HG02884 (cell line): ENCODE results near the gene EGFL7.

Experiments used
- ATAC-seq: cut with Tn5 transposase; IDR thresholded peaks from one replicate; pipeline ENCODE4 v1.9.1; 2021; ENCODE audit warnings: mild to moderate bottlenecking, moderate library complexity; ENCODE audit not compliant: unreplicated experiment

Gene EGFL7

DNA sequence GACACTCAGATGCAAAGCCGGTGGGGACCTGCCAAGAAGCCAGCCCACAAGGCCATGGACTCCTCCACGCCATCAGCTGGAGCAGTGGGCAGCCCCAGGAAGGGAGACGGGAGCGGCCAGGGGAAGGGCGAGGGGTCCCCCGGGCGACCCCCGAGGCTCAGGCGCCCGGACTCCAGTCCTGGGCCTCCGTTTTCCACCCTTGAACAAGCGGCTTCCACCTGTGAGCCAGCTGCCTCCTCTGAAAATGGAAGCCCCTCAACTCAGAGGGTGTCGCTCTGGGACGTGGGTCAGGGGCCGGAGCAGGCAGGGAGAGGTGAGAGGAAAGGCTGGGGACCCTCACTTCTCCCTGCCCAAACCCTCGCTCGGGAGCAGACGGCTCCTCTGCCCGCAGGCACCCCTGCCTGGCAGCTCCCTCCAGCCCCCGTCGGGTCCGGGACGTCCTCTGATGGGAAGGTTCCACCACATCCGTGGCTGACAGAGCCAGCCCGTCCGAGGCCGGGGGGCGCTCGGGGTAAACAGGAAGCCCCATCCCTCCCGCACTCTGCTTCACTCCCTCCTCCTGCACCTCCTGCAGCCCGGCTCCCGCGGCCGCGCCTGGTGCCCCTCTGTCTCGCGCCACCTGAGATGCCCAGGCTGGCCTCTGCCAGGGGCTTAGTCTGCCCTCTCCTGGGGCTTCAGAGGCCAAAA, 3.7 kb upstream of the EGFL7 start:
- ATAC-seq, result no peak

- ATAC-seq, result no peak
Measured at GRCh38 chr9:136659861-136660784, 2.6 kb upstream of the EGFL7 start.

DNA sequence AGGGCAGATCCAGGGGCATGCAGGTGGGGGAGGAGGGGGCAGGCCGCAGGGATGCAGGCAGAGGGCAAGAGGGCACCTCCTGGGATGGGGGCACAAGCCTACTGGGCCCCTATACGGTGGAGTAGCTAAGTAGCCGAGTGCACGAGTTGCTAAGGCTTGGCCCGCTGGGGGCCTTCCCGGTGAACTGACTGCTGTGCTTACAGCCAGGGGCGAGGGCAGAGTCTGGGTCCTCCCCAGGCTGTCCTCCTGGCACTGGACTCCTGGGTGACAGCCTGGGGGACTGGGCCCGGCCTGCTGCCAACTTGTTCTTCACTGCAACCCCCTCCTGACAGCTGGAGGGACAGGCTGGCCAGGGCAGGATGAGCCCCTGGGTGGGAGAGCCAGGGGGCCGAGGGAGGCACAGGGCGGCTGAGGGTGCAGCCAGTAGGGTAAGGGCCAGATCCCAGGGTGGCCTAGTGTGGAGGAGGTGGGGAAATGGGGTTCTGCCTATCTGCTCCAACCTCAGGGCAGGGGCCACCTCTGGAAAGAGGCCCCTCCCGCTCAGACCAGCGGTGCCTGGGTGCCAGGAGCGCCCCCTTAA, 1.7 kb upstream of the EGFL7 start:
- no peak for ATAC-seq

DNA sequence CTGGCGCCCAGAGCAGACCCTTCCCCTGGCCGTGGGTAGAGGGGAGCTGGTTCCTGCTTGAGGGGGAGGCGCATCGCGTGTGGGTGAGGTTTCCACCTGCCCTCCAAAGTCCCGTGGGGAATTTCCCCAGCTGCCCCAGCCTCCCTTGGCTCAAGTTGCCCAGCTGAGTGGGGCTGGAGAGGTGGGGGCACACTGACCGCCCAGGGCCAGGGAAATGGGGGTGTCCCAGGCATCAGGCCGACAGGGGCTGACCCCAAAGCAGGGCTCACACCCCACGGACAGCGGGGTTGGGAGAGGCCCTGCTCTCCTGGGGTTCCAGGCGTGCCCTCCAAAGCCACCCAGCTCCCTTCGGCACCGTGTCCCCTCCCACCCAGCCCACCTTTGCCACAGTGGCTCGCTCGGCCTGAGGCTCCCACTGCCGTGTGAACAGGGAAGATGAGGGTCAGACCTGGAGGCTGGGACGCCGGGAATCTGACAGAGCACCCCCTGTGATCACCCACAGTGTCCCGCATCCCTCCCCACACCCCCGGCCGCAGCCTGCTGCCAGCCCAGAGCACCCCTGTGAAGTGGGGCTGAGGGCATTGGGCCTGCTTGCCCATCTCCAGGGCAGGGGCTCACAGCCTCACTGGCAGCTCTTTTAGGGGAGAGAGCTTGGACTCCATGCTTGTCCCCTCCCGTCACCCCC, 933 bp upstream of the EGFL7 start:
- ATAC-seq, result no peak

GRCh38 chr9:136662326-136662655, 425 bp upstream of the EGFL7 start:
- ATAC-seq, result no peak

- no peak for ATAC-seq
Measured at GRCh38 chr9:136664000-136664915, 1.5 kb downstream of the EGFL7 start.

GRCh38 chr9:136665111-136665703, 2.5 kb downstream of the EGFL7 start:
- ATAC-seq, result no peak

DNA sequence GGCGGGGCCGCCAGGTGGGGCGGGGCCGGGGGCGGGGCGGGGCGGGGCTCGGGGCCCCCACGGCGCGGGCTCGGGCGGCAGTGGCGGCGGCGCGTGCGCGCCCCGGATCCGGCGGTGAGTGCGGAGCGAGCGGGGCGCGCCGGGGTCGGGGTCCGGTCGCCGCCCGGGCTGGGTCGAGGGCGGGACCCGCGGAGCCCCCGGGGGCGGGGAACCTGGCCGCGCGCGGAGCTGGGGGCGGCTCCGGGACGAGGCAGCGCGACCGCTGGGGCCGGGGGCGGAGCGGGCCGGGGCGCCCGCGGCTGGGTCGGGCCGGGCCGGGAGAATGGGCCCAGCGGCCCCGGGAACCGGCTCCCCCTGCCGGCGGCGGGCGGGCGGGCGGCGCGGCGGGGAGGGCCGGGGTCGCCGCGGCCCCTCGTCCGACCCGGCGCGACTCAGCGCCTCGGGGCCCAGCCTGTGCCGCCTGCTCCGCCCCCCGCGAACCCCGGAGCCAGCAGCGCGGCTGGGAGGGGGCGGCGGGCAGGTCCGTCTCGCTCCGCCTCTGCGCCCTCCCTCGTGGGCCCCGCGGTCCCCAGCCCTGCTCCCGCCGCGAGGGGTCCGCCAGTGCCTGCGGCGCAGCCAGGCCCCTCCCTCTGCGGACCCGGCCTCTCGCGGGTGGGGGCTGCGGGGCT, 3.1 kb downstream of the EGFL7 start:
- no peak for ATAC-seq

DNA sequence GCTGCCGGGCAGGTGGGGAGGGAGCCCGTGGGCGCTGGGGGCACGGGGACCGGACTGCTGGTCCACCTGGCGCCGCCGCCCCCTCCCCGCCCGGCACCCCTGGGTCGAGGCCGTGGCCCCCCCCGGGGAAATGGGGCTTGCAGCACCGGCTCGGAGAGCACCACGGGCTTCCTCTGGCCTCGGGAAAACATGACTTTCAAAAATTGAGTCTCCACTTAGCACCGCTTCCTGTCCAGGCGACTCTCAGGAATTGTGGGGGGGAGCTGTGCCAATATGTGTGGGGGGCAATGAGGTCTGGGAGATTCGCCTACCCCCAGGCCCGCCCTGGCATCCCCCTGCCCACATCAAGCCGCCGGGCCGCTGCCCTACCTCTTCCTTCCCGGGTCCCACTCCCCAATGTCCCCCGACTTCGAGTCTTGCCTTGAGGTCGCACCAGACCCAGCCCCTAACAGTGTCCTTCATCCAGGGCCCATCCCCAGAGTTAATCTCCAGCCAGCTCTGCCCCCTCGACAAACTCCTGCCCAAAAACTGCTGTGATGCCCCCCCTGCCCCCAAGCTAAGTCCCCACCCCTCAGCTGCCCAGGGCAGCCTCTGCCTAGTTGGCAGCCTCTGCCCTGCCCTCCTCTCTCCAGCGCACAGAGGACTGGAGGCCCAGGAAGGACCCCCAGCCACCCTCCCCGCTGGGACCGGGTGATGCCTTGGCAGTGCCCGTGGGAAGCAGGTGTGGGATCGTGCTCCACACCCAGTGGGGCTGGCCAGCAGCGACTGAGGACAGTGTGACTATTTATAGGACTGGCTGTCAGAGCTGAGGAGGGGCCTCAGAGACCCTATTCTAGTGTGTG, 3.9 kb downstream of the EGFL7 start:
- ATAC-seq, result no peak

DNA sequence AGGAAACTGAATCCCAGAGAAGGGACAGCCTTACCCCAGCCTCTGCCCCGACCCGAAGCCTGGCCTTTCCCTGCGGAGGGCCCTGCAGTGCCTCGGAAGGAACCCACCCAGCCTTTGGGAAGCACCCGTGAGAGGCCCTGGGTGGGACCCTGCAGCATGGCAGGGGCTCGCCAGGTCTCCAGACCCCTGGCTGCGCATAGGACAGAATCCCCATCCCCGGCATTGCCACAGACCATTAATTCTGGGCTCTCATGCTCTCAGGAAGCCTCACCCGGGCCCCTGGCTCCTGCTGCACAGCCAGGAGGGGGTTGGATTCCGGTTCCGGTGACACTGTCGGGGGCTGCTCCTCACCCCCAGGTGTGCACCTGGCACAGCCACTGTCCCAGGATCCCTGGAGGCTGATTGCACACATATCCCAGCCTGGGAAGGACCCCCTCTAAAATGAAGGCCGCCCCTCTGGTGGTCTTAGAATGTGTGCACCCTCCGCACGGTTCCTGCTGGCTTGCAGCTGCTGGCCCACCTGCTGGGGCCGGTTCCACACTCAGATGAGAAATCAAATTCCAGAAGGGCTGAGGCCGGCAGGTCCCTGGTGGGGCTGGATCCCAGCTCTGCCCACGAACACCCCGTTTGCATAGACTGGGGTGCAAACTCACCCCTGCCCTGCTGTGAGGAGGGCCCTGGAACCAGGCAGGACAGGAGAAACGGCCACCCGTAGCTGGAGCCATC, 4.7 kb downstream of the EGFL7 start:
- ATAC-seq, result no peak

- no peak for ATAC-seq
Measured at GRCh38 chr9:136667940-136668760, 5.4 kb downstream of the EGFL7 start.

DNA sequence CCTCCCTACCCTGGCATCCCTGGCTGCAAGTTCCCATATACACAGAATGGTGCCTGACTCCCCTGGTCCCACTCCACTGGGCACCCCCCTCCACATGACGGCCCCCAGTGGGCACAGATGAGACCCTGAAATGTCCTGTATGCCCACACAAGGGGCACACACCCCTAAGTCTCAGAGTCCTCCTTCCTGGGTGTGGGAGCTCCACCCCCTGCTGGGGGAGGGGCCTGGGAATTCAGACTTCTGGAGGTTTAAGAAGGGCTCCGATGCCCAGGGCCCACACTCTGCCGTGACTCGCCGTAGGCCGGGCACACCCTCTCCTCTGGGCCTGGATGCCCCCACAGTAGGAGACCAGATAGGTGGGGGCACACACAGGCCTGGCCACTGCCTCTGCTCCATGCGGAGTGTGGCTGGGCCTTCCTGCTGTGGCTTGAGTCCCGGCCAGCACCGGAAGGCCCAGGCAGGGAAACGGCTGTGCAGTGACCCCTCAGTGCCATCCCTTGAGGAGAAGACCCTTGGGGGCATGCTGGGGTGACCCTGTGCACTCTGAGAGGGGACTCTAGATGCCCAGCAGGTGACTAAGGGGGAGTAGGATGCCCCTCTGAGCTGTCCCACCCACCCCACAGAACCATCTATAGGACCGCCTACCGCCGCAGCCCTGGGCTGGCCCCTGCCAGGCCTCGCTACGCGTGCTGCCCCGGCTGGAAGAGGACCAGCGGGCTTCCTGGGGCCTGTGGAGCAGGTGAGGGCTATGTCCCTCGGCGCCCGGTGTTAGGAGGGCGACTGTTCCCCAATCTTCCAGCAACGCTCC, 6.5 kb downstream of the EGFL7 start:
- no peak for ATAC-seq

- no peak for ATAC-seq
Measured at GRCh38 chr9:136669791-136670464, 7.2 kb downstream of the EGFL7 start.

DNA sequence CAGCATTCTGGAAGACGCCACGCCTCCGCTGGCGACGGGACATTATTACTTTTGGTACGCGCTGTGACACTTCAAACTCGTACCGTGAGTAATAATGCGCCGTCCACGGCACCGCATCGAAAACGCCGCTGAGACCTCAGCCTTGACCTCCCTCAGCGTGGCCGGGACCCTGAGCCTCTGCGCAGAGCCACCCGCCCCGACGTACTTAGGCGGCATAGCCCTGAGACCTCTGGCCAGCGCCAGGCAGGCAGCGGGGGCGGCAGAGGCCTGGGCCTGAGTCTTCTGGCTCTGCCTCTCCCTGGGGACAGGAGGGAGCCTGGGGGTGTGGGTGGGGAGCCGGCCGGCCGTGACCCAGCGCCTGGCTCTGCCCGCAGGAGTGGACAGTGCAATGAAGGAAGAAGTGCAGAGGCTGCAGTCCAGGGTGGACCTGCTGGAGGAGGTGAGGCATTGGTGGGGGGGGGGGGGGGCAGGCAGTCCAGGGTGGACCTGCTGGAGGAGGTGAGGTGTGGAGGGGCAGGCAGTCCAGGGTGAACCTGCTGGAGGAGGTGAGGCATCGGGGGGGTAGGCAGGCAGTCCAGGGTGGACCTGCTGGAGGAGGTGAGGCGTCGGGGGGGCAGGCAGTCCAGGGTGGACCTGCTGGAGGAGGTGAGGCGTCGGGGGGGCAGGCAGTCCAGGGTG, 8.0 kb downstream of the EGFL7 start:
- ATAC-seq, result no peak

DNA sequence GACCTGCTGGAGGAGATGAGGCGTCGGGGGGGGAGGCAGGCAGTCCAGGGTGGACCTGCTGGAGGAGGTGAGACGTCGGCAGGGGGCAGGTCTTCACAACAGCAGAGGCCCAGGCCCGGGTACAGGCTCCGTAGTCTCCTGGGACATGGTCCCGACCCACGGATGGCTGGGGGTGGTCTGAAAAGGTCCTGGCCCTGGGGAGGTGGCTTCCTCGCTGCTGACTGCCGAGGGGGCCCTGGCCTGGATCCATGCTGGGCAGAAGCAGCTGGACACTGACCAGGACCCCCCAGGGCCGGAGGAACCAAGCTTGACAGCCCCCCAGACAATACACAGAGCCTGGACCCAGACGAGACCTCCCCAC, 8.5 kb downstream of the EGFL7 start:
- ATAC-seq, result no peak
